HG03095 (cell line): ENCODE results near the gene CCDC17.
"Not testable (repeated sequence)": the region's sequence is repeated elsewhere in the genome, so short reads cannot be mapped to it uniquely, and the experiment has no call there.

Experiments
- ATAC-seq: cut with Tn5 transposase; IDR thresholded peaks from one replicate; pipeline ENCODE4 v1.9.1; 2021; ENCODE audit warnings: moderate library complexity; ENCODE audit not compliant: unreplicated experiment

The CCDC17 gene

GRCh38 chr1:45622524-45623394 lies 1.1 kb downstream of the CCDC17 start:
- no peak for ATAC-seq

- no peak for ATAC-seq
These were observed 1.8 kb downstream of the CCDC17 start for GRCh38 chr1:45621895-45622523.

- ATAC-seq, result no peak
These were observed 2.4 kb downstream of the CCDC17 start for GRCh38 chr1:45621501-45621836.

- ATAC-seq, result no peak
These were observed 3.0 kb downstream of the CCDC17 start for GRCh38 chr1:45620588-45621500.

- ATAC-seq, result no peak
These were observed 4.5 kb downstream of the CCDC17 start for GRCh38 chr1:45619149-45619921.

GRCh38 chr1:45617618-45618017 lies 6.2 kb downstream of the CCDC17 start:
- no peak for ATAC-seq

- no peak for ATAC-seq
These were observed 8.0 kb downstream of the CCDC17 start for GRCh38 chr1:45615885-45616284.

- no peak for ATAC-seq
These were observed 10.8 kb downstream of the CCDC17 start for GRCh38 chr1:45612941-45613579.

- ATAC-seq, result no peak
These were observed 13.1 kb downstream of the CCDC17 start for GRCh38 chr1:45610589-45611226.

GRCh38 chr1:45608175-45609156 lies 15.4 kb downstream of the CCDC17 start:
- ATAC-seq, result no peak

- ATAC-seq, result no peak
These were observed 16.3 kb downstream of the CCDC17 start for GRCh38 chr1:45607404-45608074.

GRCh38 chr1:45604239-45604638 lies 19.6 kb downstream of the CCDC17 start:
- no peak for ATAC-seq

GRCh38 chr1:45596765-45597164 lies 27.1 kb downstream of the CCDC17 start:
- ATAC-seq, result not testable (repeated sequence)

GRCh38 chr1:45594412-45594811 lies 29.4 kb downstream of the CCDC17 start:
- no peak for ATAC-seq

GRCh38 chr1:45589861-45590260 lies 34.0 kb downstream of the CCDC17 start:
- no peak for ATAC-seq

GRCh38 chr1:45586769-45587168 lies 37.1 kb downstream of the CCDC17 start:
- no peak for ATAC-seq

- no peak for ATAC-seq
These were observed 38.3 kb downstream of the CCDC17 start for GRCh38 chr1:45585496-45586075.

- no peak for ATAC-seq
These were observed 38.8 kb downstream of the CCDC17 start for GRCh38 chr1:45585110-45585426.
